Right forelimb (tissue), 1 donor: ENCODE data around the gene NUBPL.
"Not testable (repeated sequence)": the region's sequence is repeated elsewhere in the genome, so short reads cannot be mapped to it uniquely, and the experiment has no call there.

Experiments
- DNase-seq: peaks from one replicate; pipeline ENCODE4 v3.0.0-alpha.2; 2018

Gene NUBPL

DNA sequence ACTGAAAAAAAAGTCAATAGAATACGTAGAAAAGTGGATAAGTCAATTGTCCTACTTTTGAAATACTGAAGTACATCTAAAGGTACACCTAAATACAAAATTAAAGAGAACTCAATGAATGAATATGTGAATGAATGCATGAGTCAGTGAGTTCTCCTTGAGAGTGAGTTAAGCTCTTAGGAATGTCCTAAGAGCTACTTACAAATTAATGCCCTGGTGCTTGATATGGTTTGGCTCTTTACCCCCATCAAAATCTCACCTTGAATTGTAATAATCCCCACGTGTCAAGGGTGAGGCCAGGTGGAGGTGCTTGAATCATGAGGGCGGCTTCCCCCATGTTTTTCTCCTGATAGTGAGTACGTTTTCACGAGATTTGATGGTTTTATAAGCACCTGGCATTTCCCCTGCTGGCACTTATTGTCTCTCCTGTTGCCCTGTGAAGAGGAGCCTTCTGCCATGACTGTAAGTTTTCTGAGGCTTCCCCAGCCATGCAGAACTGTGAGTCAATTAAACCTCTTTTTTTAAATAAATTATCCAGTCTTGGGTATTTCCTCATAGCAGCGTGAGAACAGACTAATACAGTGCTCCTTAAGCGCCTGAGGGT lies 323.7 kb downstream of the NUBPL start:
- DNase-seq = no peak

DNA sequence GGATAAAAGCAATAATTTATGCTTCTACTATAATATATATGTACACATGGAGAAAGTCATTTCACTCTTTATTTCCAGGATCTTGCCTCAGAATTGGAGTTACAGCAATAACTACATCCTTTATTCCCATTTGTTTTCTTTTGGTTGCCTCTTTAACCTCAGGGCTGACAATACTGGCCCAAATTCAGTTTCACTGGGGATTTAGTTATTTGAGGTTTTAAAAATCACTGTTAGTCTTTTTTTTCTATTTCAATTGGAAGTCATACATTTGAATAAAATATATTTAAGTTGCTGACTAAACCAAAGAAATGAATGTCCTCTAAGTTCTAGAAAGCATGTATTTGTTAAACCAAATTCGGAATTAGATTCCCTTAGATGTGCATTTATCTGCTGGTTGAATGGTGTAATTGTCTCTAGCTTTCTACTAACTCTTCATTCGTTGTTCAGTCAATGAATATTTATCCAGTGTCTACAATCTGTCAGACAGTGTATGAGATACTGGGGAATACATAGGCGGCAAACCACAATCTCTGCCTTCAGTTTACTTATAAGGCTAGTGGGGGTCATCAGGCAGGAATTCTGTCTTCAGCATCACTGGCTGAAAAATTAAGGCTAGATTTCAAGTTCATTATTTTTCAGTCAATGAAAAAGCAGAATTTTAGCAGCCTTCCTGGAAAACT lies 325.1 kb downstream of the NUBPL start:
- DNase-seq = no peak

GRCh38 chr14:31887929-31888580 lies 326.9 kb downstream of the NUBPL start:
- DNase-seq = no peak

DNA sequence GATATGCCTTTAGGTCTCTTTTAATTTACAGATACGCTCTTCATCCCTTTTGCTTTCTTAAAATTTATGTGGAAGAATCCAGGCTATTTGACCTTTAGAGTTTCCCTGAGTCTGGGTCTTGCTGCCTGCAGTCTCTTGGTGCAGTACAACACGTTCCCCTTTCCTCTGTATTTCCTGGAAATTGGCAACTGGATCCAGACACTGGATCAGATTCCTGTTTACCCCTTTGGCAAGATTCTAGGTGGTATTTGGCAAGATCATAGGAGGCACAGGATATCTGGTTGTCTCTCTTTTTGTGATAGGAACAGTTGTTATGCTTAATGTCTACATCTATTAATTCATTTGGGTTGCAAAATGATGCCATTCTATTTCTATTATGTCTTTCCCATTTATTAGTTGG lies 328.1 kb downstream of the NUBPL start:
- DNase-seq = no peak

DNA sequence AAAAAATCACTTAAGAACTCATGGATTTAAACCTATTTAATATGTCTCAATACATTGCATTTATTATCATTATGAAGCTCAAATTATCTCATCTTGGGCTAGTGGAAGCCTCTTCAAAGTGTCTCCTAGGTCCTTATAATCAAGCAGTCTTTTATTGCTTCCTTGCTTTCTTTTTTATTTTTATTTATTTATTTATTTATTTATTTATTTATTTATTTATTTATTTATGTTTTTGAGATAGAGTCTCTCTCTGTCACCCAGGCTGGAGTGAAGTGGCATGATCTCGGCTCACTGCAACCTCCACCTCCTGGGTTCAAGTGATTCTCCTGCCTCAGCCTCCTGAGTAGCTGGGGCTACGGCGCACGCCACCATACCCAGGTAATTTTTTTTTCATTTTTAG lies 329.0 kb downstream of the NUBPL start:
- DNase-seq = not testable (repeated sequence)

GRCh38 chr14:31893221-31893757 lies 332.1 kb downstream of the NUBPL start:
- DNase-seq = no peak

DNA sequence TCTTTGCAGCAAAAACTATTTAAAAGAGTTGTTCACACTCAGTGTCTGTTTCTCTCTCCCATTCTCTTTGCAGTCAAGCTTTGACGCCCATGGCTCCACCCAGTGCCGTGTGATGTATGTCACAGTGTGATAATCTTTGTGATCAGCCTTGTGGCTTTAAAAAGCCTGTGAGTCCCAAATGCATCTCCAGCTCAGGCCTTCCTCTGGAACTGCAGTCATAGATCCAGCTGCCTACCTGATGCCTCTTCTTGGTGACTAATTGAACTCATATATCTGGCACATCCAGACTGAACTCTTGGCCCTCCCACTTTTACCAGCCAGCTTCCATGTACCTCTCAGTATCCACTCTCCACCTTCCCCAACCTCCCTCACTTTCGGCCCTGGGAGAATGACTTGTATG lies 333.1 kb downstream of the NUBPL start:
- no peak for DNase-seq

DNA sequence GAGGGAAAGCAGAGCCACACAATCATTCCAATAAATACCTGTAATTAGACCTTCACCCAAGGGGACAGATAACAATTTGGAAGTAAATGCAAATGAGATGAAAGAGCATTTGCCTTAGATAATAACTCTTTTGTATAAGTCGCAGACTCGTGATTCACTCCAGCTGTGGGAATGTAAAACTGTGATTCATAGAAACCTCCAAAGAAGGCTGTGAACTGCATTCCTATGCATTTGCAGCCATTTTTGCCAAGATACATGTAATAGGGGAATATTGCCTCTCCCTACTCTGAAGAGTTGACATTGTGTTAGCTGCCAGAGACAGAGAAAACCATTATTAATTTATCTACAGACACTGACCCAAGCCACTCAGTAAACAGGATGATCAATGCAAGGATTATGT lies 334.0 kb downstream of the NUBPL start:
- DNase-seq = no peak

GRCh38 chr14:31895646-31896045 lies 334.4 kb downstream of the NUBPL start:
- no peak for DNase-seq

DNA sequence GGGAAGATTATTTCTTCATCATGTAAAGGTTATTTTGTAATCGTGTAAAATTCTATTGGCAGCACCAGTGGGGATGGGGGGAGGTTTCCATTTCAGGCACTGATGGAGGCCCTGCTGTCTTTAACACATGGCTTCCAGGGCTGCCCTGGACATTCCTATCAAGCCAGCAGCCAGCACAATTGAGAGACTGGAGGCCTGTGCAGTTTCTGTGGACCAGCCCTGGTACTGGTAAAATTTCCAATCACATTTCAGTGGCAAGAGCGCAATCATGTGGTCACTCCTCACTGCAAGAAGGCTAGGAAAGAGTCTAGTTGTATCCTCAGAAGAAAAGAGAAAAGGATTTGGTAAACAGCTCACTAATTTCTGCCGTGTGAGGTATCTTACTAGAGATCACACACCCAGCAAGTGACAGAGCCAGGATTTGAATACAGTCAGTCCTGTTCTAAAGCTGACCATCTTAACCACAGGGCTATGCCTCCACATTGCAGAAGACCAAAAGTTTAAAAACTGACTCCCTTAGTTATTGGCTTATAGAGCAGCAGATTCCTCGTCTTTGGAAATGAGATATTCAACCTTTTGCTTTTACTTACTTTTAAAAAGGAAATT lies 336.5 kb downstream of the NUBPL start:
- DNase-seq = no peak

DNA sequence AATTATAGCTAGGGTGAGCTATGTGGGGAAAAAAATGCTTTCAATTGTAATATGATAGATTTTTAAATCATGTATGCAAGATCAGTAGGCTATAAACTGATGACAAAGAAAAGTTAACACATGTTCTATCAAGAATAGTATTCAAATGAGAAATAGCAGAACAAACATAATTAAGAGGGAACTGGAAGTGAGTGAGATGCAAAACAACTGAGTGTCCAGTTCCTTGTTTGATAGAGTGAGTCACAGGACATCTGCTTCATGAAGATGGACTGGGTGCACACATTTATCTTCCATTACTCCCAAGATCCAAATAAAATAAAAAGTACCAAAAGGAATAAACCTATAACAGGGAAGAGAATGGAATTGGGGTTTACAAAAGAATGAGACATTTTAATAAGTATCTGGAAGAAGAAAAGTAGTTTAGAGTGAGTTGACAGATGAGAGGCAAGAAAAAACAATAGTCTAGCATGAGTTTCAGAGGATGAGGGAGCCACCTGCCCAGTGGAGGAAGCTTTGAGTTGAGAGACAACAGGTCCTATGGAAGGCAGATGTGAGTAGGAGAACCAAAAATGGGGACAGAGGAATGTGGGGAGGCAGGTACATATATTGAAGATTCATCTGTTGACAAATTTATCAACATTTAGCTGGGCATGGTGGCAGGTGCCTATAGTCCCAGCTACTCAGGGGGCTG lies 337.8 kb downstream of the NUBPL start:
- DNase-seq = no peak

DNA sequence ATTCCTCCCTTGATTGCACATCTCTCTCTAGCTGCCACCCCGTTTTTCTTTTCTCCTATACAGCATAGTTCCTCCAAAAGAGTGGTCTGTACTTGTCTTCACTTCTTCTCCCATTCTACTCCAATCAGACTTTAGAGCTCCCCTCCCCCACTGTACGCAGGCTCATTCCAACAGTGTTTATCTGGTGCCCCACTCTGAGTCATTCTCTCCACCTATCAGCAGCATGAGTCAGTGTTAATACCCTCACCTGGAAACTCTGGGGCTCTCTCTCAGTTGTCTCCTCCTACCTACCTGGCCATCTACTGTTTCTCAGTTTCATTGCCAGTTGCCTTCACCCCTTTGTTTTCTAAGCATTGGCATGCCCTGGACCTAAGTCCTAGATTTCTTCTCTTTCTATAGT lies 340.8 kb downstream of the NUBPL start:
- DNase-seq = no peak

DNA sequence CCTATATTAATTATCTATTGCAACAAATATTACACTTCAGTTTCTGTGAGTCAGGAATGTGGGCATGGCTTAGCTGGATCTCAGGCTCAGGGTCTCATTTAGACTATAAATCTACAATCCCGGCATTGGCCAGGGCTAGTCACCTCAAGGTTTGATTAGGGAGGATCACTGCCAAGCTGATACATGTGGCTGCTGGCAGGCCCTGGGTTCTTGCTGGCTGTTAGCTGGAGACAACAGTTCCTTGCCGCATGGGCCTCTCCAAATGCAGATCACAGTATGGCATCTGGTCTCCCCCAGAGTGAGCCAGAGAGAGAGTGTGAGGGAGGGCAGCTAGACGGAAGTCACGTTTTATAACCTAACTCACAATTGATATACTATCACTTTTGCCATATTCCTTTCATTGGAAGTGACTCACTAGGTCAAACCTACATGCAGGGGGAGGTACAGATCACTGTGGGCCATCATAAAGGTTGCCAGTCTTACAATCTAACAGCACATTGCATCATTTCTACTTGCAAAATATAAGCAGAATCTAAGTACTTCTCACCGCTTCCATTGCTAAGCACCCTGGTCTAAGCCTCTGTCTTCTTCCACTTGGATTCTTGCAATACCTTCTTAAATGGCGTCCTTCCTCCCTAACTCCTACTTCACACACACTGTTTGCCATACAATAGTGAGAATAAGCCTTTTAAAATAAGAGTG lies 341.9 kb downstream of the NUBPL start:
- DNase-seq = no peak

- no peak for DNase-seq
These were observed 348.8 kb downstream of the NUBPL start for GRCh38 chr14:31909977-31910376.
